ENCODE measurements around the gene MRPS10.
A peak's percentile ranks its signal among the peaks of the same experiment; 100 is the strongest.

The MRPS10 gene

DNA sequence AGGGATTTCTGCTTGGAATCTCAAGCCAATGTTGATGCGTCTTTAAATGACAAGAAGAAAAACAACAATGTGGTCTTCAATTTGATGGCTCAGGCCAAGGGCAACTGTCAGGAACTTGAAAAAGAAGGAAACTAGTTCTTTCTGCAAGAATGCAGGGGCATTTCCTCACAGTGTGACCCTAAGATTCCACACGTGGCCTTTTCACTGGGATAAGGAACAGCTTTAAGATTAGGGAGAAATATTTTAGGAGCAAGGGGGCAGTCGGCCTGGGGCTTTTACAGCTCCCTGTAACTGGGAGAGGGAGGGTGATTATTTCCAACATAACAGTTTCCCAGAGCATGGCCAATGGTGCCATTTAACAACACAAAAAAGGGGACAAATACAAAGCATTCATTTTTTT lies 39.4 kb upstream of the MRPS10 start:
- H3K36me3 ChIP-seq (ENCODE audit: insufficient read depth, low read length), result peaks cover 15% of the 10 kb centered on the region; the same call in 1 of the 2 replicates
- H3K4me1 ChIP-seq (ENCODE audit: control insufficient read depth, insufficient read depth, low read length, unreplicated experiment), result peaks cover 19% of the 10 kb centered on the region
- no peaks in the 10 kb centered on the region for H3K27me3 ChIP-seq (ENCODE audit: insufficient read depth, low read length)
- no peak overlapping the region for H3K4me3 ChIP-seq (ENCODE audit: low read depth, low read length)
- no peak overlapping the region for H2AFZ ChIP-seq (ENCODE audit: low read length, unreplicated experiment)
- no peaks in the 10 kb centered on the region for H3K79me2 ChIP-seq (ENCODE audit: control insufficient read depth, insufficient read depth, low read length, unreplicated experiment)
- H3K27ac ChIP-seq (ENCODE audit: low read depth, low read length), result no peak overlapping the region

DNA sequence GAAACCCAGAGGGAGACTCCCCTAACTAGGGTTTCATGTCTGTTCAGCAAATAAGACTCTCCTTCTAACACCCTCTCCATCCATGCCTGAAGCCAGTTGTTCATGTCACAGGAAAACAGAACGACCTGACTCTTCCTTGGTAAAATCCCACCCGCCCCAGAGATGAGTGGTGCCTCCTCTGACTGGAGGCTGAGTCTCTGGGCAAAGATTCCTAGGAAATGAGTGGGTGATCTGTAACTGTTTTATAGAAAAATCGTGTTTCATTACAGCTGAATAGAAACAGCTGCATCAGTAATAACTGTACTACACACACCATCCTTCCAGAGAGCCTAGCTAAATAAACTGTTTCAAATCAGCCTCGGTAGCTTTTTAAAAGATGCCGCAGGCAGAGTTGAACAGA lies 37.4 kb upstream of the MRPS10 start:
- no peak overlapping the region for H3K27ac ChIP-seq (ENCODE audit: low read depth, low read length)
- H3K79me2 ChIP-seq (ENCODE audit: control insufficient read depth, insufficient read depth, low read length, unreplicated experiment), result no peaks in the 10 kb centered on the region
- peaks cover 15% of the 10 kb centered on the region; the same call in 1 of the 2 replicates for H3K36me3 ChIP-seq (ENCODE audit: insufficient read depth, low read length)
- no peak overlapping the region for H2AFZ ChIP-seq (ENCODE audit: low read length, unreplicated experiment)
- peaks cover 13% of the 10 kb centered on the region for H3K4me1 ChIP-seq (ENCODE audit: control insufficient read depth, insufficient read depth, low read length, unreplicated experiment)
- no peak overlapping the region for H3K4me3 ChIP-seq (ENCODE audit: low read depth, low read length)
- H3K27me3 ChIP-seq (ENCODE audit: insufficient read depth, low read length), result no peaks in the 10 kb centered on the region

DNA sequence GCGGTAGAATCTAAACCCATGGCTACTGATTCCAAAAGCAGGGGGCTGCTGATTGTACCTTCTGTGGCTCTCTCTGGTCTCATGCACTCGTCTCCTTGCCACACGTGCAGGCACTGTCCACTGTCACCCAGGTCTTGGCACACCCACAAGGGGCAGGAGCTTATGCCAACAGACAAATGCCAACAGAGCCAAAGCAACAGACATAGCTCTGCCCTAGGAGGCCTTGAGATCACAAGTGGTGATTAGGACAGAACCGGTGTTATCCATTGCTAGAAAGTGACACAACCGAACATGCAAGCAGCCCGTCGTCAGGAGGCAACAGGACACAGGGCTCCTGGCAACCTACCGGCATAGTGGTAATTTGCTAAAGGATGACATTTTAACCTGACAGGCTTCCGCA lies 36.8 kb upstream of the MRPS10 start:
- H3K27ac ChIP-seq (ENCODE audit: low read depth, low read length), result no peak overlapping the region
- H3K4me3 ChIP-seq (ENCODE audit: low read depth, low read length), result no peak overlapping the region
- H2AFZ ChIP-seq (ENCODE audit: low read length, unreplicated experiment), result no peak overlapping the region
- no peaks in the 10 kb centered on the region for H3K27me3 ChIP-seq (ENCODE audit: insufficient read depth, low read length)
- H3K79me2 ChIP-seq (ENCODE audit: control insufficient read depth, insufficient read depth, low read length, unreplicated experiment), result no peaks in the 10 kb centered on the region
- peaks cover 15% of the 10 kb centered on the region; the same call in 1 of the 2 replicates for H3K36me3 ChIP-seq (ENCODE audit: insufficient read depth, low read length)
- H3K4me1 ChIP-seq (ENCODE audit: control insufficient read depth, insufficient read depth, low read length, unreplicated experiment), result peaks cover 13% of the 10 kb centered on the region

DNA sequence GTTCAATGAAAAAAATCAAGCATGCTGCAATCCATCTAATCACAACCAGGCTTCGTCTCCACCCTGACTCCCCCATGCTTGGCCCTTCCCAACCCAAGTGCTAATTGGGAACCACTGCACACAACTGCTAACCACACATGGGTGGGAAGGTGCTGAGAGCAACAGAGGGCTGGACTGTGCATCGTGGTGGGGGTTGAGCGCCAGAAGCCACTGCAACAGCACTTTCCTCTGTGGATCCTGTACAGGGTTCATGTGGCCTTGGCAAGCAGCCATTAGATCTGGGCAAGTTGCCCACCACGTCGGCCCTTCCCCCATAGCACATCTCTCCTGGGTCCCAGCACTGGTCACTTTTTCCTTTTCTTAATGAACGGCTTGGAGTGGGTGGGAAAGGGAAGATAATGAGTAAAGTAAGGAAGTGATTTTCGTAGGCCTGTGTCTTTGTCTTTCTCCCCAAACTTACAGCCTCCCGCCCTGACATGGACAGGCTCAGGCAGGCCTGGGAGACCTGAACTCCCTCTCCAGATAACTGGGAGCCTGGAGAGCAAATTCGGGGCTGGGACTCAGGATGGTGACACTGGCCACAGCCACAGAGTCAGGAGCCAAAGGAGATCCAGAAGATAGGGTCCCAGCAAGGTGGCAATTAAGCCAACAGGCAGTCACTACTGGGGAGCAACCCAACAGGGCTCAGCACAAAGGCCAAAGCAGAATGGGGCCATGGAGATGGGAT lies 34.4 kb upstream of the MRPS10 start:
- peak overlapping the region; percentile 28; the same call in 1 of the 2 replicates for H3K27ac ChIP-seq (ENCODE audit: low read depth, low read length)
- H3K79me2 ChIP-seq (ENCODE audit: control insufficient read depth, insufficient read depth, low read length, unreplicated experiment), result no peaks in the 10 kb centered on the region
- H3K36me3 ChIP-seq (ENCODE audit: insufficient read depth, low read length), result peaks cover 15% of the 10 kb centered on the region; the same call in 1 of the 2 replicates
- H3K4me1 ChIP-seq (ENCODE audit: control insufficient read depth, insufficient read depth, low read length, unreplicated experiment), result peaks cover 13% of the 10 kb centered on the region
- no peak overlapping the region for H2AFZ ChIP-seq (ENCODE audit: low read length, unreplicated experiment)
- no peaks in the 10 kb centered on the region for H3K27me3 ChIP-seq (ENCODE audit: insufficient read depth, low read length)
- no peak overlapping the region for H3K4me3 ChIP-seq (ENCODE audit: low read depth, low read length)

DNA sequence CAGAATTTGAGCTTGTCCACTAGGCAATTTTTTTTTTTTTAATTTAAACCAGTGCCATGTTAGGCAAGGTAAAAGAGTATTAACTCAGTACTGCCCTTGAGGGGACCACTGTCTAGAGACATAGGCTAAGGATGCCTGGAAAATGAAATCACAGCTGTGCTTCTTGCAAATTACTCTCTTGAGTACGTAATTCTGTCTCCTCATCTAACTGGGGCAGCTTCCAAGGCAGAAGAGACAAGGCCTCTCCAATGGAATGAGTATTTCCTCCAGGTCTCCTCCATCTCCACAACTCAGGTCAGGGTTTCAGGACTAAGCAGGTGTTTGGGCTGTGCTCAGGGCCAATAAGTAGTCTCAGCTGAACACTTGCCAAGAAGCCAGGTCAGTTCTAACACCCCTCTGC lies 33.8 kb upstream of the MRPS10 start:
- Histone ChIP-seq H3K4me1 (ENCODE audit: control insufficient read depth, insufficient read depth, low read length, unreplicated experiment) (peaks cover 13% of the 10 kb centered on the region), H3K27me3 (ENCODE audit: insufficient read depth, low read length) (no peaks in the 10 kb centered on the region), H2AFZ (ENCODE audit: low read length, unreplicated experiment) (no peak overlapping the region), H3K36me3 (ENCODE audit: insufficient read depth, low read length) (peaks cover 19% of the 10 kb centered on the region; the same call in 1 of the 2 replicates), H3K27ac (ENCODE audit: low read depth, low read length) (no peak overlapping the region), H3K79me2 (ENCODE audit: control insufficient read depth, insufficient read depth, low read length, unreplicated experiment) (no peaks in the 10 kb centered on the region), H3K4me3 (ENCODE audit: low read depth, low read length) (no peak overlapping the region)

GRCh38 chr6:42250274-42250931 lies 32.7 kb upstream of the MRPS10 start:
- Histone ChIP-seq H3K4me3 (ENCODE audit: low read depth, low read length) (no peak overlapping the region), H3K79me2 (ENCODE audit: control insufficient read depth, insufficient read depth, low read length, unreplicated experiment) (no peaks in the 10 kb centered on the region), H3K27ac (ENCODE audit: low read depth, low read length) (no peak overlapping the region), H3K27me3 (ENCODE audit: insufficient read depth, low read length) (no peaks in the 10 kb centered on the region), H3K4me1 (ENCODE audit: control insufficient read depth, insufficient read depth, low read length, unreplicated experiment) (peaks cover 13% of the 10 kb centered on the region), H3K36me3 (ENCODE audit: insufficient read depth, low read length) (peaks cover 20% of the 10 kb centered on the region; the same call in 1 of the 2 replicates), H2AFZ (ENCODE audit: low read length, unreplicated experiment) (no peak overlapping the region)

GRCh38 chr6:42249279-42249678 lies 31.6 kb upstream of the MRPS10 start:
- H3K27me3 ChIP-seq (ENCODE audit: insufficient read depth, low read length), result no peaks in the 10 kb centered on the region
- no peak overlapping the region for H3K4me3 ChIP-seq (ENCODE audit: low read depth, low read length)
- H3K36me3 ChIP-seq (ENCODE audit: insufficient read depth, low read length), result peaks cover 14% of the 10 kb centered on the region; the same call in 1 of the 2 replicates

GRCh38 chr6:42243046-42243445 lies 25.4 kb upstream of the MRPS10 start:
- Histone ChIP-seq H3K4me1 (ENCODE audit: control insufficient read depth, insufficient read depth, low read length, unreplicated experiment) (peaks cover 15% of the 10 kb centered on the region), H2AFZ (ENCODE audit: low read length, unreplicated experiment) (no peak overlapping the region), H3K27me3 (ENCODE audit: insufficient read depth, low read length) (no peaks in the 10 kb centered on the region), H3K36me3 (ENCODE audit: insufficient read depth, low read length) (0 out of 2 replicates have a peak, but pooled peaks cover 5% of the 10 kb centered on the region), H3K27ac (ENCODE audit: low read depth, low read length) (no peak overlapping the region), H3K79me2 (ENCODE audit: control insufficient read depth, insufficient read depth, low read length, unreplicated experiment) (no peaks in the 10 kb centered on the region), H3K4me3 (ENCODE audit: low read depth, low read length) (no peak overlapping the region)

More at GRCh38 chr6:42249279-42249678, 31.6 kb upstream of the MRPS10 start:
- Histone ChIP-seq H2AFZ (ENCODE audit: low read length, unreplicated experiment) (no peak overlapping the region), H3K79me2 (ENCODE audit: control insufficient read depth, insufficient read depth, low read length, unreplicated experiment) (no peaks in the 10 kb centered on the region), H3K4me1 (ENCODE audit: control insufficient read depth, insufficient read depth, low read length, unreplicated experiment) (peaks cover 13% of the 10 kb centered on the region), H3K27ac (ENCODE audit: low read depth, low read length) (no peak overlapping the region)

DNA sequence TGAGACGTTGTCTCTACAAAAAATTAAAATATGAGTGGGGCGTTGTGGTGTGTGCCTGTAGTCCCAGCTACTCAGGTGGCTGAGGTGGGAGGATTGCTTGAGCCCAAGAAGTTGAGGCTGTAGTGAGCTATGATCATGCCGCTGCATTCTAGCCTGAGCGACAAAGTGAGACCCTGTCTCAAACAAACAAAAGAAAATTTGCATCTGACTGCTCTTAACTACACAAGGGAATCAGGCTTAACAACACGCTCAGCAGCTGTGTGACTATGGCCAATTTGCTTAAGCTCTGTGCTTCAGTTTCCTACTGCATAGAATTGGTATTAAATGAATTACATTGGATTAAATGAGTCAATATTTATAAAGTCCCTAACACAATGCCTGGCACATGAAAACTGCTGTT lies 24.3 kb upstream of the MRPS10 start:
- Histone ChIP-seq H3K79me2 (ENCODE audit: control insufficient read depth, insufficient read depth, low read length, unreplicated experiment) (no peaks in the 10 kb centered on the region), H3K27ac (ENCODE audit: low read depth, low read length) (no peak overlapping the region), H3K4me1 (ENCODE audit: control insufficient read depth, insufficient read depth, low read length, unreplicated experiment) (peaks cover 15% of the 10 kb centered on the region), H2AFZ (ENCODE audit: low read length, unreplicated experiment) (no peak overlapping the region), H3K4me3 (ENCODE audit: low read depth, low read length) (no peak overlapping the region), H3K27me3 (ENCODE audit: insufficient read depth, low read length) (no peaks in the 10 kb centered on the region), H3K36me3 (ENCODE audit: insufficient read depth, low read length) (0 out of 2 replicates have a peak, but pooled peaks cover 5% of the 10 kb centered on the region)

- no peak overlapping the region for H2AFZ ChIP-seq (ENCODE audit: low read length, unreplicated experiment)
- H3K79me2 ChIP-seq (ENCODE audit: control insufficient read depth, insufficient read depth, low read length, unreplicated experiment), result no peaks in the 10 kb centered on the region
- peak overlapping the region; percentile 27; the same call in 1 of the 2 replicates for H3K27ac ChIP-seq (ENCODE audit: low read depth, low read length)
- H3K4me1 ChIP-seq (ENCODE audit: control insufficient read depth, insufficient read depth, low read length, unreplicated experiment), result peaks cover 15% of the 10 kb centered on the region
- 0 out of 2 replicates have a peak, but pooled peaks cover 3% of the 10 kb centered on the region for H3K36me3 ChIP-seq (ENCODE audit: insufficient read depth, low read length)
- no peak overlapping the region for H3K4me3 ChIP-seq (ENCODE audit: low read depth, low read length)
- H3K27me3 ChIP-seq (ENCODE audit: insufficient read depth, low read length), result no peaks in the 10 kb centered on the region
These were observed 22.2 kb upstream of the MRPS10 start for GRCh38 chr6:42239736-42240375.
